PC-3 (cell line): ENCODE results near the gene RAPGEF3.

Experiments used
- EZH2 ChIP-seq: fragments of 300-600 bp; sonication (generic); IDR thresholded peaks from one replicate; pipeline ENCODE4 v1.6.1; 2017; ENCODE audit warnings: antibody characterized with exemption, mild to moderate bottlenecking, low read length; ENCODE audit not compliant: unreplicated experiment
- EZH2phosphoT487 ChIP-seq: fragments of 300-600 bp; sonication (generic); IDR thresholded peaks from 2 replicates; pipeline ENCODE4 v1.6.1; 2018; ENCODE audit warnings: mild to moderate bottlenecking, antibody characterized with exemption, low read length, borderline replicate concordance
- TF ChIP-seq, protein P1 (sequence below): fragments of 300-600 bp; sonication (generic); conservative IDR thresholded peaks from 2 replicates; pipeline ENCODE4 v1.5.1; 2017; ENCODE audit warnings: antibody characterized with exemption, low read depth, mild to moderate bottlenecking, low read length

DNA sequence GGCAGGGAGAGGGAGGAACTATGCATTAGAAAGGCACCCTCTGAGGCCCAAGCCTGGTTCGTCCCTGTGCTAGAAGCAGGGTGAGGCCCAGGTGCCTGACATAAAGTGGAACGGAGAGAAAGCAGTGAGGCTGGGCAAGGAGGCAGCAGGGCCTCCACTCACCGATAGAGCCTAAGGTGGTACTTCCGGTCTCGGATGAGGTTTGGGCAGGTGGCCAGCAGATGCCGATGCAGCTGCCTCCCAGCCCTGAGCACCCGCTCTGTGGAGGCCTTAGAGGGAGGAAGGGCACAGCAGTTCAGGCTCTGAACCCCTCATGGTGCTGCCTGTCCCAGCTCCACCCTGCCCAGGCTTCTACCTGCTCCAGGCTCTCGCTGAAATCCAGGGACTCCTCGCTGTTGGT lies 7.1 kb downstream of the RAPGEF3 start:
- TF ChIP-seq, protein P1, sequence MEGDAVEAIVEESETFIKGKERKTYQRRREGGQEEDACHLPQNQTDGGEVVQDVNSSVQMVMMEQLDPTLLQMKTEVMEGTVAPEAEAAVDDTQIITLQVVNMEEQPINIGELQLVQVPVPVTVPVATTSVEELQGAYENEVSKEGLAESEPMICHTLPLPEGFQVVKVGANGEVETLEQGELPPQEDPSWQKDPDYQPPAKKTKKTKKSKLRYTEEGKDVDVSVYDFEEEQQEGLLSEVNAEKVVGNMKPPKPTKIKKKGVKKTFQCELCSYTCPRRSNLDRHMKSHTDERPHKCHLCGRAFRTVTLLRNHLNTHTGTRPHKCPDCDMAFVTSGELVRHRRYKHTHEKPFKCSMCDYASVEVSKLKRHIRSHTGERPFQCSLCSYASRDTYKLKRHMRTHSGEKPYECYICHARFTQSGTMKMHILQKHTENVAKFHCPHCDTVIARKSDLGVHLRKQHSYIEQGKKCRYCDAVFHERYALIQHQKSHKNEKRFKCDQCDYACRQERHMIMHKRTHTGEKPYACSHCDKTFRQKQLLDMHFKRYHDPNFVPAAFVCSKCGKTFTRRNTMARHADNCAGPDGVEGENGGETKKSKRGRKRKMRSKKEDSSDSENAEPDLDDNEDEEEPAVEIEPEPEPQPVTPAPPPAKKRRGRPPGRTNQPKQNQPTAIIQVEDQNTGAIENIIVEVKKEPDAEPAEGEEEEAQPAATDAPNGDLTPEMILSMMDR, result no peak
- no peak for TF ChIP-seq EZH2phosphoT487
- TF ChIP-seq EZH2, result no peak
